DND-41 (cell line): Measurements from ENCODE around the gene ATP12A.

Experiments used
- ATAC-seq: fragments of 200-7000 bp; cut with Tn5 transposase; 3 replicates; pipeline ENCODE4 v1.9.1; 2021; ENCODE audit warnings: low read depth; ENCODE audit not compliant: insufficient read depth
- DNase-seq: peaks from one replicate; pipeline ENCODE4 v3.0.0-alpha.2; 2020
- H2AFZ ChIP-seq: 2 replicates; pipeline ENCODE4 v1.6.0; 2012; ENCODE audit warnings: low read depth, low read length
- H3K27ac ChIP-seq: 2 replicates; pipeline ENCODE4 v1.5.1; 2012; ENCODE audit warnings: low read length, inconsistent platforms
- H3K27me3 ChIP-seq: fragments of 200-600 bp; sonication (generic); 2 replicates; pipeline ENCODE4 v1.6.0; 2012; ENCODE audit warnings: low read length, mild to moderate bottlenecking, inconsistent platforms; ENCODE audit not compliant: insufficient read depth, poor library complexity
- H3K36me3 ChIP-seq: 2 replicates; pipeline ENCODE4 v1.5.1; 2012; ENCODE audit warnings: low read length, inconsistent platforms; ENCODE audit not compliant: insufficient read depth
- H3K4me1 ChIP-seq: 2 replicates; pipeline ENCODE4 v1.5.1; 2012; ENCODE audit warnings: mild to moderate bottlenecking, low read length; ENCODE audit not compliant: insufficient read depth
- H3K4me2 ChIP-seq: 2 replicates; pipeline ENCODE4 v1.6.0; 2012; ENCODE audit warnings: mild to moderate bottlenecking, moderate library complexity, low read length, inconsistent platforms; ENCODE audit not compliant: insufficient read depth
- H3K4me3 ChIP-seq, 2 experiments: fragments of 200-600 bp in 1 of 2; shearing (Covaris generic) in 1 of 2; 2 replicates each; pipeline ENCODE4 v1.5.1; 2012 to 2016; ENCODE audit warnings: inconsistent platforms in 2 of 2, low read length in 2 of 2, mild to moderate bottlenecking in 2 of 2, low read depth in 1 of 2, moderate library complexity in 1 of 2
- H3K79me2 ChIP-seq: 2 replicates; pipeline ENCODE4 v1.6.0; 2012; ENCODE audit warnings: low read length, inconsistent platforms; ENCODE audit not compliant: insufficient read depth
- H3K9ac ChIP-seq: 2 replicates; pipeline ENCODE4 v1.6.0; 2012; ENCODE audit warnings: low read depth, mild to moderate bottlenecking, inconsistent platforms, low read length, moderate library complexity
- H3K9me3 ChIP-seq: 2 replicates; pipeline ENCODE4 v1.5.1; 2012; ENCODE audit warnings: low read length, moderate library complexity, mild to moderate bottlenecking, inconsistent platforms; ENCODE audit not compliant: insufficient read depth, severe bottlenecking
- H4K20me1 ChIP-seq: 2 replicates; pipeline ENCODE4 v1.6.0; 2012; ENCODE audit warnings: low read length; ENCODE audit not compliant: insufficient read depth
- EZH2 ChIP-seq: IDR thresholded peaks from 3 replicates; pipeline ENCODE4 v1.6.1; 2012; ENCODE audit warnings: borderline replicate concordance, low read depth, mild to moderate bottlenecking, moderate library complexity, low read length, inconsistent platforms; ENCODE audit not compliant: severe bottlenecking
- TF ChIP-seq, protein P1 (sequence below): IDR thresholded peaks from 2 replicates; pipeline ENCODE4 v1.5.1; 2012; ENCODE audit warnings: borderline replicate concordance, low read length, moderate library complexity, mild to moderate bottlenecking; ENCODE audit not compliant: poor library complexity, severe bottlenecking; ENCODE audit errors: extremely low read depth

The ATP12A gene

DNA sequence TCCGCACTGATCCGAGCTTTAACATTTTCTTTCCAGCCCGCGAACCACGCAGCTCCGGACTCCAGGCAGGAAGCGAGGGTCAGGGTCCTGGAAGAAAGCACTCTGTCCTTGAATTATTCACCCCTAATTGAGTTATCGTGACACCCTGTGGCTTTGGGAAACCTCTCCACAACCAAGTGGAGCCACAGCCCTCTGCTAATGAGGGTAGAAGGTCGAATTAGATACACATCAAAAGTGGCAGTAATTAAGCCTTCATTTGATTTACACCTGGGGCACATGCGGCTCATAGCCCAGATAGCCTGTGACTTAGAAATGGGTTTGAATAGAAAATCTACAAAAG, 67.8 kb downstream of the ATP12A start:
- H2AFZ ChIP-seq: no peak overlapping the region
- no peak overlapping the region for H3K27ac ChIP-seq
- no peak overlapping the region for H3K4me3 ChIP-seq

DNA sequence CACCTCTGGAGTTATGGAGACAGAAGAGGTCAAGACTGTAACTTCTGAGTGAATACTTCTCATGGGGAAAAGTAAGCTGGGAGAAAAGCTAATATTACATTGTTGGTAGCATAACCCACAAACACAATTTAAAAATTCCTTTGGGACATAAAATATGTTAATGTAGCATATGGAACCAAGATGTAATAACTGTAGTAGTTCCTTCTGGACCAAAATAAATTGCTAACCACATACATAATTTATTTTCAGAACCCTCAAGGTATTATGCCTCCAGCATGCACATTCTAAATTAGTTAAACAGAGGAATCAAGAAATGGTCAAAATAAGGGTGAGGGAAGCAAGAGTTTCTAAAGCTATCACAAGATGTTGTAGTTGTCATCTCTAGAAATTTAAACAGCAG, 79.0 kb downstream of the ATP12A start:
- no peak overlapping the region for H3K9ac ChIP-seq
- H3K27ac ChIP-seq: no peak overlapping the region
- no peaks in the 10 kb centered on the region for H3K27me3 ChIP-seq
- H4K20me1 ChIP-seq: no peaks in the 10 kb centered on the region
- no peak overlapping the region for H3K4me3 ChIP-seq
- no peak overlapping the region for H3K4me2 ChIP-seq
- H2AFZ ChIP-seq: no peak overlapping the region
- ATAC-seq: no peak
- H3K4me1 ChIP-seq: no peaks in the 10 kb centered on the region
- H3K9me3 ChIP-seq: no peaks in the 10 kb centered on the region
- no peaks in the 10 kb centered on the region for H3K79me2 ChIP-seq
- no peaks in the 10 kb centered on the region for H3K36me3 ChIP-seq
- no peak for TF ChIP-seq EZH2
- TF ChIP-seq, protein P1, sequence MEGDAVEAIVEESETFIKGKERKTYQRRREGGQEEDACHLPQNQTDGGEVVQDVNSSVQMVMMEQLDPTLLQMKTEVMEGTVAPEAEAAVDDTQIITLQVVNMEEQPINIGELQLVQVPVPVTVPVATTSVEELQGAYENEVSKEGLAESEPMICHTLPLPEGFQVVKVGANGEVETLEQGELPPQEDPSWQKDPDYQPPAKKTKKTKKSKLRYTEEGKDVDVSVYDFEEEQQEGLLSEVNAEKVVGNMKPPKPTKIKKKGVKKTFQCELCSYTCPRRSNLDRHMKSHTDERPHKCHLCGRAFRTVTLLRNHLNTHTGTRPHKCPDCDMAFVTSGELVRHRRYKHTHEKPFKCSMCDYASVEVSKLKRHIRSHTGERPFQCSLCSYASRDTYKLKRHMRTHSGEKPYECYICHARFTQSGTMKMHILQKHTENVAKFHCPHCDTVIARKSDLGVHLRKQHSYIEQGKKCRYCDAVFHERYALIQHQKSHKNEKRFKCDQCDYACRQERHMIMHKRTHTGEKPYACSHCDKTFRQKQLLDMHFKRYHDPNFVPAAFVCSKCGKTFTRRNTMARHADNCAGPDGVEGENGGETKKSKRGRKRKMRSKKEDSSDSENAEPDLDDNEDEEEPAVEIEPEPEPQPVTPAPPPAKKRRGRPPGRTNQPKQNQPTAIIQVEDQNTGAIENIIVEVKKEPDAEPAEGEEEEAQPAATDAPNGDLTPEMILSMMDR: no peak
- DNase-seq: no peak

More for the DNA sequence above, 67.8 kb downstream of the ATP12A start:
- H4K20me1 ChIP-seq: no peaks in the 10 kb centered on the region
- H3K27me3 ChIP-seq: no peaks in the 10 kb centered on the region
- H3K9ac ChIP-seq: no peak overlapping the region
- H3K4me2 ChIP-seq: no peak overlapping the region
- no peaks in the 10 kb centered on the region for H3K79me2 ChIP-seq
- no peaks in the 10 kb centered on the region for H3K36me3 ChIP-seq
- peaks cover 3% of the 10 kb centered on the region; the same call in 1 of the 2 replicates for H3K4me1 ChIP-seq
- ATAC-seq (no peak), DNase-seq (no peak)
- TF ChIP-seq, protein P1: no peak
- no peak for TF ChIP-seq EZH2
- no peaks in the 10 kb centered on the region for H3K9me3 ChIP-seq
